ENCODE measurements around the gene SFTPA2.
"Not testable (repeated sequence)": the region's sequence is repeated elsewhere in the genome, so short reads cannot be mapped to it uniquely, and the experiment has no call there.

Gene SFTPA2

DNA sequence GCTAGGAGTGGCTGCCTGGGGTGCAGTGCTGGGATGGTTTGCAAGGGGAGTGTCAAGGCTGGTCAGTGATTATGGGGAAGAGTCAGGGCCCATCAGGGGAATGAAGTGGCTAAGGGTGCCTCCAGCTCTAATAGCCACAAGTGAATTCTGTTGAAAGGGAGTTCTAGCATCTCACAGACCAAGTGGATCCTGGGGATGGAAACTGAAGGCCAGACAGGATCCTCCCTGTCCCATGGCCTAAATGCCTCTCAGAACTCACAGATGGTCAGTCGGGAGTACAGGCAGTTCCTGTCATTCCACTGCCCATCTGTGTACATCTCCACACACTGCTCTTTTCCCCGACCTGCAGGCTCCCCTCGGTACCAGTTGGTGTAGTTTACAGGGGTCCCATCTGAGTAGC is 3.2 kb downstream of the SFTPA2 start:
- not testable (repeated sequence) for DNase-seq

DNA sequence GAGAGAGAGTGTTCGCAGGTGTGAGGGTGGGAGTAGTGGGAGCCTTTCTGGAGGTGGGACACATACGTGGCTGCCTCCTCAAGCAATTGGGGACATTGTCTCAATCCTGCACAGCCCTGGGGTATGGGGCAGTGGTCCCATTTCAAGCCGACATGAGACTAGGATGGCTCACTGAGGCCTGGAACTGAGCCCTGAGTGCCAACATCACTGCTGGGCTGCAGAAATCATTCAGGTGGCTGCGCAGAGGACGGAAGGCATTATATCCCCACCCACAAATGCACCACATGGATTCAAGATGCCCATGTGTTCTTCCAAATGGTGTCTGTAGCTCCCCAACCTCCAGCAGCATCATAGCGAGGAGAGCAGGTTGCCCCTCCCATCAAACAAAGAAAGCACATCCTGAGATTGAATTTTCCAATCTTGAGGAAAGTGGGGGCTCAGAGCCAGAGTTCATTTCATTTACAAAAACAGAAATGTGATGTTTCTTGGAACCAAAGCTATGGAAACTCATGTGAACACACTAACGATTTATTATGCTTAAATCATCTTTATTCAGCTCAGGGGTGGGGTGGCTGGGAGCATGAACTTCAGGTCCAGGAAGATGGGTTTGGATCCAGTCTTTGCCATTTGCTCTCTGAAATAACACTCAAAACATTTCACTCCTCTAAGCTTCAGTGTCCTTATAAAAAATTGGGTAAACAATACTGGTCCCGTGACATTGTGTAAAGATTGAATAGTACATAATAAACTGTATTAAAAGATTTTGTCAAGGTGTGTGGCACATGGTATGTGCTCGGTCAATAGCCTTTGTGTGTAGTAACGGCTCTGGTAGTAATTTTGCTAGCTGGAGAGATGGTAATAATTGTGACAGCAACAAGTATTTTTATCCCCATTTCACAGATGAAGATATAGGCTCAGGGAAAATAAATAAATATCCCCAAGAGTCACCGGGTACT is 4.6 kb downstream of the SFTPA2 start:
- no peak for DNase-seq

DNA sequence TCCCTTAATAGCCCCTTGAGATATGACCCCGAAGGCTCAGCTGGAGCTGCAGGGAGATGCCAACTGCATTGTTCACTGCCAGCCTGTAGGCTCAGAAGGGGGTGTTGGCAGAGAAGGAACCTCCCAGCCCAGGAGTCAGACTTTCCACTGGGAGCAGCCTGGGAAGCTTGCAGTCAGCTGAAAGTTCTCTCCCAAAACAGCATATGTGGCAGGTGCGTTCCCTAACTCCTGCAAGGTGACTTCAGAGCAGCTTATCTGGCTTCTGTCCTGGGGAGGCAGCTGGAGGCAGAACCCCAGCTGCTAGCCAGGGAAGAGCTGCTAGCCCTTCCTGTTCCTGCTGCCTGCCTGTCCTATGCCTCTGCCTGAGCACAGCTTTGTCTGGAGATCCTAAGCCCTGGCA is 8.1 kb downstream of the SFTPA2 start:
- DNase-seq: no peak

DNA sequence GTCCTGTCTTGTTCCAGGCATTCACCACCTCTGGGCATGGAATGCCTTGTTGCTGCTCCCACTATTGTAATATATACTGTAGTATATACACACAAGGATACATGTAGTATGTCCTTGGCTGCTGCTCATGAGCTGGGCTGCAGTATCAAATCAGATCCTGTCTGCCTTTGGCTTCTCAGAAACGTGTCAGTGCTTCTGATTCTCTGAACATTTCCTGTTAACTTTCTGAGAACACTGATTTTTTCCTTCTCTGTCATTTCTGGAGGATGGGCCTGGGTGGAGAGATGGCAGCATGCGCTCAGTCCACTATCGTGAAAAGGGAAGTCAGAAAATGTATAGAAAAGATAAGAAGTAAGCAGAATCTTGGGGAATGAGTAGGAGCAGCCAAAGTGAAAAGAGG is 12.2 kb downstream of the SFTPA2 start:
- DNase-seq: peak in 1 of 2 donors; percentile 13

DNA sequence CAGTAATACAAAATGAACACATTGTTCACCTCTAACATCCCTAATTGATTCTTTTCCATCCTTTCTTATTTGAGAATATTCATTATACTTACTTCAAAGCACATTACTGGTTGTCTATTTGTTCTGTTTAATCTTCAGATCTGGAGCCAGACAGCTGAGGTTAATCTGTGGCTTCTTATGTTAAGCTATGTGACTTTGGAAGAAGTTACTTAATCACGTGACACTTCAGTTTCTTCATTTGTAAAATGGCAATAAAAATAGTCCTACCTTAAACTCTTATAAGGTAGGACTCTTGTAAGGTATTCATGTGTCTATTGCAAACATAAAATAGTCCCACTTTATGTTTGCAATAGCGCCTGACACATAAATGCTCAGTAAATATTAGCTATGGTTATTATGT is 13.1 kb downstream of the SFTPA2 start:
- DNase-seq: not testable (repeated sequence)

DNA sequence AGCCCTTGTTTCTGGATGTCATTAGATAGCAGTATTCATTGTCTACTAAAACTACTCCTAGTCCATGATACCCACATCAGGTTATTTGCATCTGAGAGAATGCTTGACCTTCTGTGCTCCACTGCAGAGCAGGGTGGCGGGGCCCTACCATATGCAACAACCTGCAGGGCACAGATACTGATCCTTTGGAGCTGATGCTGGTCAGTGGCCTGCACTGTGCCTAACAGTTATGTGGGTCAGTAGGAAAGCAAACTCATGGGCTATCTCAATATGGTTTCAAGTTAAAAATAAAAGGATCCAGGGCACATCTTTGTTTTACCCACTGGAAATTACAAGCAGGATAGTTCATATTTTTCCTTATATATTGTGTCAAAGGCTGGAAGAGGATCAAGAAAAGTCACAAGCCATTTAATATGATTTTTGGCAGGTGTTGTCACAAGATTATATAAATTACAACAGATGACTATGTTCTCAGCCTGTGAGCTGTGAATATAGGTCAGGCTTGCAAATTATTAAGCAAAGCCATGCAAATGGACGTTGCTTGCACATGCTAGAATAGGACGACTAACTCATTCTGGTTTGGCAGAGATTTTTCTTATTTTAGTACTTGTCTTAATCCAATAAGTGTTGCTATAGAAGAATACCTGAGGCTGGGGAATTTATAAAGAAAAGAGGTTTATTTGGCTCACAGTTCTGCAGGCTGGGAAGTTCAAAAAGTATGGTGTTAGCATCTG is 15.1 kb downstream of the SFTPA2 start:
- not testable (repeated sequence) for DNase-seq

DNA sequence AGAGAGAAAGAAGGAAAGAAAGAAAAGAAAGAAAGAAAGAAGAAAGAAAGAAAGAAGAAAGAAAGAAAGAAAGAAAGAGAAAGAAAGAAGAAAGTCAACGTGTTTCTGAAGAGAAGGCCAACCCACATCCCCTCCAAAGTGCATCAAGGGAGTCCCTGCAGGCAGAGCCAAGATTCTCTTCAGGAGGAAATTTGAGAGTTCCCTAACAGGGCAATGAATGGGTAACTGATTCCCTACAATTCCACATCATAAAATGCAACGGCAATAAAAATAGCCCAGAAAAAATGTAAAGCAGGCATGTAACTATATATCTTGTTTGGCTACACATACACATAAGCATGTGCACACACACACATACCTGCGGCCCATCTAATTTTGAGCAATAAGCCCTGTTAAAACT is 15.8 kb downstream of the SFTPA2 start:
- DNase-seq: not testable (repeated sequence)

DNA sequence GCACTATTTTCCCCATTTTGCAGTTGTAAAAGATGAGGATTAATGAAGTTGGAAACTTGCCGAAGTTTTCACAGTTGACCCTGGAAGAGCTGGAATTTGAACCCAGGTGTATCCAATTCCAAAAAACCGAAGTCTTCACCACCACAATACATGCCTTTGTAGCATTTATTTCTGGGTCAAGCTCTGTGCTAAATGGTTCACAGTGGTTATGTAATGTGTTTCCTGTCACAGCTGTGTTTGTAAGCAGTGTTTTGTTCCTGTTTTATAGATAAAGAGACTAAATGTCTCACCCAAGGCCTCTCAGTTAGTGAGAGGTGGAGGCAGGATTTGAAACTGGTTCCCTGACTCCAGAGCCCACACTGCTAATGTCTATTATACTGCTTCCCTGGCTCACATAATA is 17.6 kb downstream of the SFTPA2 start:
- peak; percentile 56 to 63 for DNase-seq

DNA sequence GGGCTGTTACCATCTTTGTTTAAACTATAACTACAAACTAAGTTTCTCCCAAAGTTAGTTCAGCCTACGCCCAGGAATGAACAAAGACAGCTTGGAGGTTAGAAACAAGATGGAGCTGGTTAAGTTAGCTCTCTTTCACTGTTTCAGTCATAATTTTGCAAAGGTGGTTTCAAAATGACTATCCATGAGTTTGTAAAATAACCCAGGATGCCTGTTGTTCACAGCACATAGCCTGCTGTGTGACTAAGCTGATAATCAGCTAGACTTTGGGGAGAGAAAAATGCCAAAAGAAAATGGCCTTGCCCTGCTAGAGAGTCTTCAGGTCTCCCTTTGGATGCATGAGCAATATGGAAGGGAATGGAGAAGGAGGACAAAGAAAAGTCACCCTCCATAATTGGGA is 19.3 kb downstream of the SFTPA2 start:
- not testable (repeated sequence) for DNase-seq

DNA sequence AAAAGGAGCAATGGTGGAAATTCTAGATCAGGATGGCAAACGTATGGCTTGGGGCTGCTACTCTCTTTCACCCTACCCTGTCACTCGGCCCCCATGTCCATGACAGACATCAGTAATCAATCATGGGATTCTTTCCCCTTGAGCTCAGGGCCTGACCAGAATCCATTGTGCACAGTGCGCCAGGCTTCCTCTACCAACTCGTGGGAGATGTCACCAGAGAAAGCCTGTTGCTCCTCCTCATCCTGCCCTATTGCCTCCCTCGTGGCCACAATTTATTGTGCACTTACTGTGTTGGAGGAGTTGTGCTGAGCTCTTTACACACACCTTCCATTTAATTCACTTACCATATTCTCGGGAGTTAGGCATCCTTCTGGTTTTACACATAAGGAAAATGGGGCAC is 21.9 kb downstream of the SFTPA2 start:
- not testable (repeated sequence) for DNase-seq

DNA sequence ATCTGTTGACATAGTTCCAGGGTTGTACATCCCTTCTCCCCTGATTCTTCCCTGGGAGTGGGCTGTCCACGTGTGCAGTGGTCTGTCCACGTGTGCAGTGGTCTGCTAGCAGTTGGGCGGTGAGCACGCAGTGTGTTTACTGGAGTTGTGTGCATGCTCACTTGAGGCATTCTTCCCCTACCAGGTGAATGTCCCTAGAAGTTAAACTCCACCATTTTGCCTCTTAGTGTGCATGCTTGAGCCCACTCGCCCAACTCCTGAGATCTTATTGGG is 26.4 kb downstream of the SFTPA2 start:
- not testable (repeated sequence) for DNase-seq

DNA sequence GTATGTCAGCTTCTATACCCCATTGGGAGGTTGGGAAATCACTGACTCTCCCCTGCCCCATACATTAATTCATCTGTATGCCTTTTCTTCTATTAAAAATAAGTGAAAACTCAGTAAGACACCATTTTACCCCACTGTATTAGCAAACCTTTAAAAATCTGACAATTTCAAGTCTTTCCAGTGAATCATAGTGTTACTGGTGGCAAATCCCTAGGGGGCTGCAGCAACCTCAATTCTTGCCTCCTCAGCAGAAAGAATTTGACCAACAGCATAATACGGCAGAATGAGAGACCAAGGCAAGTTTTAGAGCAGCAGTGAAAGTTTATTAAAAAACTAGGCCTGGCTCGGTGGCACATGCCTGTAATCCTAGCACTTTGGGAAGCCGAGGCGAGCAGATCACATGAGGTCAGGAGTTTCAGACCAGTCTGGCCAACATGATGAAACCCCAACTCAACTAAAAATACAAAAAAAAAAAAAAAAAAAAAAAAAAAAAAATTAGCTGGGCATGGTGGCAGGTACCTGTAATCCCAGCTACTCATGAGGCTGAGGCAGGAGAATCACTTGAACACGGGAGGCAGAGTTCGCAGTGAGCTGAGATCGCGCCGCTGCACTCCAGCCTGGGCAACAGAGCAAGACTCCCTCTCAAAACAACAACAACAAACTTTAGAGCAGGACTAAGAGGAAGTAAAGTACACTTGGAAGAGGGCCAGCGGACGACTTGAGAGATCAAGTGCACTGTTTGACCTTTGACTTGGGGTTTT is 26.9 kb downstream of the SFTPA2 start:
- DNase-seq: peak; percentile 46 to 47

DNA sequence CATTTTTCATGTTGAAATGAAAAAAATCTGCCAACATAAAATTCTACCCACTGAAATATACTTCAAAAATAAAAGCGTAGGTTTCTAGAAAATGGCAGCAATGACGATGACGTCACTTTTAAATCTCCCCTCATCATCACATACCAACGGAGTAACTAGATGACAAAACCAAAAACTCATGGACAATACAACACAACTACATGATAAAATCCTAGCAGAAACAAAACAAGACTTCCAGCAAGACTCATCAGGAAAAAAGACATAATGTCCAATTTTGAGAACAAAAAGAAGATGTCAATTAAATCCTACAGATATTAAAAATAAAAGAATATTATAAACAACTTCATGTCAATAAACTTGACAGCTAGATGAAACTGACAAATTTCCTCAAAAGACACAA is 31.9 kb downstream of the SFTPA2 start:
- DNase-seq: not testable (repeated sequence)

DNA sequence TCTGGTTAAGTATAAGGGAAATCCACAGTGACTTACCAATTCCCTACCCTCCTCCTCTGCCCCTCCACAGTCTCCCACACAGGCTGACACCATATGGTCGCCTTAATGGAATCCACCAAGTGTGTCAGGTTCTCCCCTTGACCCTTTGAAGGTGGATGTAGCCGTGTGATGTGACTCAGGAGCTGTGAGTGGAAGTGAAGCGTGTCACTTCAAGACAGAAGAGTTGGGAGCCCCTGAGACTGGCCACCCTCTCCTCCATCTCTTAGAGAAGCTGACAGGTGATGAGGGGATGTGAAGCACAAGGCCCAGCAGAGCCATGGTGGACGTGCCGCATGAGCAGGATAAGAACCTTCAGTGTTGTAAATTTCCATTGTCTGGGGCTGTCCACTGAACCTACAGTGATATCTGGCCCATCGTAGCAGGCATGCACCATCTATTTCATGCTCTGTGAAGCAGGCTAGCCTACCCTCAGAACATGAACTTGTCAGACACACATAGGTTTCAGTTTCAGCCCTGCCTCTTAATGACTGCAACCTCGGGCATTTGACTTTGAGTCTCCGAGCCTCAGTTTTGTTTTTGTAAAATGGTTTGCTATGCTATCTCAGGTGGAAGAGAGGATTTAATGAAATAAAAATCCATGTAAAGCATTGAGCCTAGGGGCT is 35.0 kb downstream of the SFTPA2 start:
- DNase-seq: not testable (repeated sequence)

DNA sequence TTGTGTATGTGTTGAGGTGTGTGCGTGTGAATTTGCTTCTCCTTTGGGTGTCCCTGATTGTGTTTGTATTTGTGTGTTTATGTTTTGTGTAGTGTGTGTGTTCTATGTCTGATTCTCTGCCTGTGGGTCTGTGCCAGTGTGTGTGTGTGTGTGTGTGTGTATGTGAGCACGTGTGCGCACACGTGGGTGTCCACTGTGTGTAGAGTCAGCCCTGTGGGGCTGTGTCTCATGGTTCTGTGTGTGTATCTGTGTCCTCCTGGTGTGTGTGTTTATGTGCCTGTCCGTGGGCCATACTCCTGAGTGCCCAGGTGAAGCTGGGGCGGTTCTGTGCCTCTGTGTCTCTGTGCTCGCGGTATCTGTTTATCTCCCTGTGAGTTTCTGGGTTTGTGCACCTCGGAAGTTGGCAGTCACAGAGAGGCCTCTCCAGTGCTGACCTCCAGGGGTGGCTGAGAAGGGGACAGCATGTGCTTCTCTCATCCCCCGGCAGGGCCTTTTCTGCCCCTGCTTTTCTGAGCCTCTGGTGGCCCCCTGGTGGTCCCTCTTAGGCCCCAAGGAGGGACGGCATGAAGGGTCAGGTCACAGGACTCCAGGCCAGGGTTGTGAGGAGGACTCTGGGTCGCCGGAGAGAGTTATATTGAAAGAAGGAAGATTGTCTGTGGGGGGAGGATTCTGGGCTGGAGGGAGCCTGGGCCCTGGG is 36.9 kb downstream of the SFTPA2 start:
- not testable (repeated sequence) for DNase-seq

DNA sequence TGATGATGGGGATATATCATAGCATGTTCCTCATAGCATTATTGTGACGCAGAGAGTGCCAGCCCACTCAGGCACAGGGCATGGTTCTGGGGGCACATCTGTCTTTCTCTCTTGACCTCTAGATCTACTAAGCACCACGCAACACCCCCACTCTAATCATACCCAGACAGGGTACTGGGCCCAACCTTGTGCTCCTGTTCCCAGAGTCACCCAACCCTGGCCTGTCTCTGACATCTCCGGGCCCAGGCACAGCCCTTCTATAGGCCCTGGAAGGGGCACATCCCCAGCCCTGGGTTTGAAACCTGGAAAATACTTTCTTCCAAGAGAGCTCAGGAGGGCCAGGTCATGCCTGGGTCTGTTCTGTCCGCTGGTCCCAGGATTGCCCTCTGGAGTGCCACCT is 37.7 kb downstream of the SFTPA2 start:
- not testable (repeated sequence) for DNase-seq

DNA sequence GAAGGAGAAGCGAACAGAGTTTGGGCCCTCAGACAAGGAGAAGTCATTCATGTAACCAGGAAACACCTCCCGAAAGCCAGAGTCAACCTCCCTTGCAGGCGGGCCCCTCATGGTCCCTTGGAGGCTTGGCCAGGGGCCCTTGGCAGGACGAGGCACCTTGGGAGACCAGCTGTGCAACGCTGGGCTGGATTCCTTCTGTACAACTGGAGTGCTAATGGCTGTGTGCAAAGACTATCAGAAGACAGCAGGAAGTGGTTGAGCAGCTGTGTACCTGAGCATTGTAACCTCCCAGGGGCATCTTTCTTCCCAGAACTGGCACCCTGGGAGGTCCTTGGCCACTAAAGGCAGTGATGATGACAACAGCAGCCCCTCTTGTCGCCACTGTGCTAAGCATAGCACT is 38.5 kb downstream of the SFTPA2 start:
- DNase-seq: not testable (repeated sequence)

DNA sequence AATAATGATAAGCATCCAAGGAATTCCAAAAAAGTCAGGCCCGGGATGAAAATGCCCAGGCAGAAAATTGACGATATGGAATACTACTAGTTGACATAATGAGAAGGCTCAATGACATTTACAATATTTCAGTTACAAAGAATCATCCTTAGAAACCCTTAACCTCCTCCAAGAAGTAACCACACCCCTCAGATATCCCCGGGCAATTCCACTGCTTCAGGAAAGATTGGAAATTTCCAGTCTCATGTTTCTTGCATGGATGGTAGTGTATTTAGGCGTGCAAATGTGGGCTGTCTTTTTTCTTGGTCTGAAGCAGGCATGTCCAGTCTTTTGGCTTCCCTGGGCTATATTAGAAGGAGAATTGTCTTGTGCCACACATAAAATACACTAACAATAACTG is 42.6 kb downstream of the SFTPA2 start:
- DNase-seq: not testable (repeated sequence)

DNA sequence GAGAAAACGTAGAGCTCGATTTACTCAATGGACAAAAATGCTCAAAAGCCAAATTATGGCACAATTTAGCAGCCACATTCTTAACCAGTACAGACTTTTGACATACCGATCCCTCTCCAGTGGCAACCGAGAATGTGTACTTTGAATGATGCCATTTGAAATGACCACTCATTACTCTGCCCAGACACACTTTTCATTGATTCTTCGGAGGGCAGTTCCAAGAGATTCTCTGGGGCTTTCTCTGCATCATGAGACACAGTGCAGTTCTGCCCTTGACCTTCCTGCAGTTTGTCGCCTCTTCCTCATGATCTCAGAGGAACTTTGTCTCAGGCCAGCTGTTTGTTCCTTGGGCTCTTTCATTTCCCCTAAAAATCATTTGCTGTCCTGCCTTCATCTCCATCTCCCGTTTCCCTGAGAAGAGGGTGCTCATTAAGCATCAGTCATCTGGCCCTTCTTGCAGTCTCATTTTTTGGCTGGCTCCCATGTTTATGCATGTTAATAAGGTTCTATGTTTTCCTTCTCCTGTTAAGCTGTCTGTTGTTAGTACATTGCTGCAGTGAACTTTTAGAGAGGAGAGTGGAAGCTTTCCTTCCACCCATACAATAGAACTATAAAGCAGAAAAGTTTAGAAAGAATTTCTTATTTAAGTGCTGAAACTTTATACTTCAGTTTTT is 43.5 kb downstream of the SFTPA2 start:
- not testable (repeated sequence) for DNase-seq

DNA sequence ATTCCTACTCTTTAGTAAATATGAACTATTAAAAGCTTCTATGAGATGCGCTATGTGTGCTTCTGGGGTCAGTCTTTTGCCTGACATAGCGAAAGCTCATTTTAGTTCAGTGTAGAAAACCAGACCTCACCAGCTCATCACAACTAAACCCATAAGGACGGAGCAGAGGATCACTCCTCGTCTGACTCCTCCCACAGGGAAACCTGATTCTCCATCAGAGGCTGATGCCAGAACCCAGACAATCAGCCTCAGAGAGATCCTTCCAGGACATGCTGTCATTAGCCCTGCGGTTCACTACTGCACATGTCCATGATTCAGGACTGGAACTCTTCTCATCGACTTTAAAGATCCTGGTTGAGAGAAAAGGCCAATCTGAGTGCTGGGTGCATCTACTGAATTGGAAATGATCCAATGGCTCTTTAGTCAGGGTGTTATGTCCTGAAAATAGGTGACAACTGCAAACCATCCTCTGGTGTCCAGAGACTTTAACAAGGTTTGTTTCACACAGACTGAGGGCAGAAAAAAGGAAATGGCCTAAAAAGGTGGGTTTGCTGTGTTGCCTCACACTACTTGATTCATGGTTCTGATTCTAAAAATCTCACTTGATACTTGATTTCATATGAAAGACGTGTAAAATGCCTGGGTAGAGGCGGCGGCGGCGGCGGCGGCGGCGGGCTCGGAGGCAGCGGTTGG is 48.2 kb downstream of the SFTPA2 start, which contains the start of gene EIF5AL1:
Gene EIF5AL1, plus strand, starts transcription at position 643 of the 693 bp plus-strand sequence. CDS start 117 bp downstream, outside the sequence.
- not testable (repeated sequence) for DNase-seq

Data from inflammatory macrophage (primary cell).